Endometrial microvascular endothelial cells (primary cell): ENCODE data around the gene TMOD3. TPM values are rescaled to one million over a fixed set of nuclear protein-coding genes. Genes with fewer than 3 reads are reported as not detected.

Experiments
- in situ Hi-C: cut with HindIII; loops from 2 replicates; pipeline ENCODE4 v1.10.0; 2017; ENCODE audit warnings: low sequenced_read_pairs, low pct_unique_long_range_greater_than_20kb; ENCODE audit errors: inconsistent ontology term
- total RNA-seq: library from RNA; depleted of rRNA; stranded (reverse); fragments of >200 nt; gene quantifications from one replicate; pipeline ENCODE4 v1.2.3, GENCODE V29; 2015; ENCODE audit errors: inconsistent ontology term

Gene TMOD3
- total RNA-seq, 1 donor from 2014 or later: 46.7 TPM

DNA sequence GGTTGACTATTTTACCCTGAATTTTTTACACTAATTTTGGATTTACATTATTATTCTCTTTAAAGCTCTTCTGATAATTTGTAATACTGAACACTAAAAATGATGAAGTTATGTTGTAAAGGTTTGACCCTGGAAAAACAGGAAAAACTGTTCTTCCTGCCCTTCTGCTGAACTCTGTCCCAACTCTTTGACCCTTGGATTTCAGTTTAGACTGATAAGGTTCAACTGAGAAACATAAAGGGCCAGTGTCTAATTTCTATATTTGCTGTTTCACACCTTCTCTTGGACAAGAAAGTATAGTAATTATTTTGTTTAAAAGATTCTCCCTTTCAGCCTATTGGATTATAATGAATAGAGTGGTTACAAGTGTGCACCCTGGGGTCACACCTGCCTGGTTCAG lies 12.8 kb upstream of the TMOD3 start:
- in situ Hi-C loops: no loop called here

DNA sequence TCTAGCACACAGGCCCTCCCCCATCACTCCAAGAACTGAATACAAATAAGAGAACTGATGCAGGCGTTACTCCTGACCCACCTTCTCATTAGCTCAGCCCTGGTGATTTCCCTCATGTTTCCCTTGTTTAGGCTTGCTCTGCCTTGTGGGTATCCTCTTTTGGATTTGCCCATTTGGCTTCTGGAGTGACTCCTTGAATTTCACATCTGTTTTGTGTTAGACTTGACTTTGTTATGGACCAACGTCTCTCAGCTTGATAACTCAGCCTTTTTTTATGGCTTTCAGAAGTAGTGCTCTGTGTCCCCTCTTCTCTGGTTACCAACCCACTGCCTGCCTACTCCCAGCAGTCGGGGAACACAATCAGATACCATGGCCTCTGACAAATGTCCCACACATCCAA lies 11.3 kb upstream of the TMOD3 start:
- in situ Hi-C loops: no loop called here

DNA sequence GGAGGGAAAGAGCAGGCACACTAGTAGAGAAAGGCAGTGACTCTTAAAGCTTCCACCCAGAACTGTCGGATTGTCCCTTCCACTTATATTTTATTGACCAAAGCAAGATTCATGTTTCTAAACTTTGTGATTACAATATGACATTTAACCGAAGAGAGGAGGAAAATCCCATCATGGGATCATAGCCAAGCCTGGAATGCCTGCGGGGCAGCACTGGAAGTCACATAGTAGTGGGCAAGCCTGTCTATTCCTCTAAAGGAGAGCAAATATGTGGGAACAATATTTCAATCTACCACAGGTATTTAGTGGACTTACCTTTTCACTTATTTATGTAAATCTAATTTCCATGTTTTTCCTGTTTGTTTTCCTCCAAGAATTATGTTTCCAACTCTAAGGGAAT lies 3.8 kb upstream of the TMOD3 start:
- in situ Hi-C loops: no loop called here

DNA sequence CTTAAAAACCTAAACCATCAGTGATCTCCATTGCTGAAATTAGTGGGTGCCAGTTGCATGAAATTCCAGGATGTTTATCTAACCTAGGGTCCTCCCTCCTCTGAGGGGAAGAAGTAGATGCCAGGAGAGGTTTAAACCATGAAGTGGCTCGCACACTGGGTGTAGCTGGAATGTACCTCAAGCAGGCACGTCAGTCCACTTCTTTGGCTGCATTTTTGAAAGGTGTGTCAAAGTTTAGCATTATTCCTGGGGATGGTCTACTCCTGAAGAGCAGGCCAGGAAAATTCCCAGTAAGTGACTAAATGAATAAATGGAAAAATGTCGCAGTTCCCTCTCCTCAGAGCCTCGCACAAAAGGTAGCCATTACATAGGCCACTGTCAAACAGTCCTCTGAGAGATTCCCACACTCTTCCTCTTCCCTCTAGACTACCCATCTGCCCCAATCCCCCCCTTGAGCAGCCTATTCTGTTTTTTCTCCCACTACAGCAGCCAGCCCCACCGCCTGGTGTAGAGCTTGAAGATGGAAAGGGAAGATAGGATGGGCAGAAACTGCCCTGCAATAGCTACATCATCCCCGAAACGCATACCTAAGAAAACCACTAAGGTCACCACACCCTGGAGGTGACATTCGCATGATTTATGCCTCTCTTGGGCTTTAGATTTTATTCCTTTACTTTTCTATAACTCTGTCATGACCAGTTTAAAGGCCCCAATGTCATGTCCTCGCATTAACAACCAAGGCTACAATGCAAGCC lies 655 bp upstream of the TMOD3 start:
- in situ Hi-C loops: no loop called here

DNA sequence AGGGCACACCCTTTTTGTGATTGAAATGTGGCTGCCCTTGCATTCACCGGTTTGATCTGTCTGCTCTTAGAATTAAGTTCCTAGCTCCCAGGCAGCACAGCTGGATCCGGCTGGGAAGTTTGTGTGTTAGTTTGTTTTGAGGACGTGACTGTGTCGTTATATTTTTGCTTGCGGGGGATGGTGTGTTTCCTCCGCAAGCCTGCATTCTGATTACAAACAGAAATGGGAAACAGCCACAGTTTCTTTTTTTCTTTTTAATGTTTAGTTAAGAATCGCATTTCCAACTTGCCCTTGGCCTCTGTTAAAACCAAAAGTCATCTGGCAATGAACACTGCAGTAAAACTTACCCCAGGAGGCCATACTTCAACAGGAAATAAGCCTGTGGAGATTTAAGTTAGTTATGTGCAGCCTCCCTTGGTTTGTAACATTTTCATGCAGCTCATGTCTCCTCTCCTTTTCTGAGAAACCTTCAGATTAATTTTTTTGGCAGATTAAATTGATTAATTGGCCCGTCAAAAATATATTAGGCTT lies 888 bp downstream of the TMOD3 start:
- in situ Hi-C loops: no loop called here

DNA sequence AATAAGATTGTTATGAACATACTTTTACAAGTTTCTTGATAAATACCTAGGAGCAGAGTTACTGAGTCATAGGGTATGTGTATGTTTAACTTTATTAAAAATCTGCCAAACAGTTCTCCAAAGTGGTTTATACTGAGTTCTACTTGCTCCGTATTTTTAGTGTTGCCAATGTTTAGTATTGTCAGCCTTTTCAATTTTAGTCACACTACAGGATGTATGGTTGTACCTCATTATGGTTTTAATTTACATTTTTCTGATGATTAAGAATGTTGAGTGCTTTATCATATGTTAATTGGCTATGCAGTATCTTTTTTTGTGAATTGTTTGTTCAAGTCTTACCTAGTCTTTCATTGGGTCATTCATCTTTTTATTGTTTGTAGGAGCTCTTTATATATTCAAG lies 4.3 kb downstream of the TMOD3 start:
- in situ Hi-C loops: no loop called here

DNA sequence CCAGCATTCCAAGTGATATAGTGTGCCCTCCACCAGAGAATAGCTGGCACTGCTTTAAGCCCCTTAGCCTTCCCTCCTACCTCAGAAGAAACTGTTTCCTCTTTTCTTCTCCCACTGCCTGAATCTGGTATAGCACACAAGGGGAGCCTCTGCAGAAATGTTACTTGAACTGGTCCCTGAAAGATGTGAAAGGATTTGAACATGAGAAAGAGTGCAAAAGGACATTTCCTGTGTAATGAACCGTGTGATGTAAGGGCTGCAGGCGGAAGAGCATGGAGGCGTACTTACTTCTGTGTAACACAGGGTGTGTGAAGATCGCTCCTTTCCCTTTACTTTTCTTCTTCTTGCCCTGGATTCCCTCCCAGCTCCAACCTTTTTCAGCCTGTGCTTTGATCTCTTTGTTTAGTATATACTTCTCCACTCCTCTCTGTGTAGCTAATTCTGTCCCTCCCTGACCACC lies 8.4 kb downstream of the TMOD3 start:
- in situ Hi-C loops: no loop called here

DNA sequence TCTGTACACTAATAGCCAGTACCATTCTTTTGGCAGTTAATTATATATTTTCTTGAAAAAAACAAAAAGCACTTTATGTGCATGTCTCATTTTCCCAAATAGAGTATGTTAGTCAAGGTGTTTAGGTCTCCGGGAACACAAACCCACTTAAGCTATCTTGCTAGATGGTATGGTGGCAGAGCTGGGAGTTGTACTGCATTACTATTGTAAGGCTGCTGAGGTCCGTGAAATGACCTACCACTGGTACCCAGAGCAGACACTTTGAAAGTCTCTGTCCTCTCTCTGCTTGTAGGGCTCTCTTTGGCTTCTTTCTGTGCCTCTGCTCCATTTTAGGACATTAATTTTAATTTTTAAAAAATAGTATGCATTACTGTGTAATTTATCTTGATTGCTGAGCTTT lies 8.8 kb downstream of the TMOD3 start:
- in situ Hi-C loops: no loop called here

DNA sequence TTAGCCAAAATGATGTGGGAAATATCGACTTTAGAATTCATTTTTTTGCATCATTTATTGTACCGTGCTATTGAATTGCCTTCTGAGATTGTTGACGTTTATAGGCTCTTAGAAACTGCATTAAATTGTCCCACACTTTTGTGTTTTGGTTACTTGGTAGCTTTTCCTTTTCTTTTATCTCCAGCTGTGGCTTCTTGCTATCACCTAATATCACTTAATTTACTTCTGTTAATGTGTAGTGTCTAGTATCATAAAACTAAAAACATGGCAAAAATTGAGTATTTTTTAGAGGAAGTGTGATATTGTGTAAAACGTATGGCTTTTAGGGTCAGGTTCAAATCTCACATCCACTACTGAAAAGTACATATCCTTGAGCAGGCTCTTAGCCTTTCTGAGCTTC lies 11.2 kb downstream of the TMOD3 start:
- in situ Hi-C loops: no loop called here

DNA sequence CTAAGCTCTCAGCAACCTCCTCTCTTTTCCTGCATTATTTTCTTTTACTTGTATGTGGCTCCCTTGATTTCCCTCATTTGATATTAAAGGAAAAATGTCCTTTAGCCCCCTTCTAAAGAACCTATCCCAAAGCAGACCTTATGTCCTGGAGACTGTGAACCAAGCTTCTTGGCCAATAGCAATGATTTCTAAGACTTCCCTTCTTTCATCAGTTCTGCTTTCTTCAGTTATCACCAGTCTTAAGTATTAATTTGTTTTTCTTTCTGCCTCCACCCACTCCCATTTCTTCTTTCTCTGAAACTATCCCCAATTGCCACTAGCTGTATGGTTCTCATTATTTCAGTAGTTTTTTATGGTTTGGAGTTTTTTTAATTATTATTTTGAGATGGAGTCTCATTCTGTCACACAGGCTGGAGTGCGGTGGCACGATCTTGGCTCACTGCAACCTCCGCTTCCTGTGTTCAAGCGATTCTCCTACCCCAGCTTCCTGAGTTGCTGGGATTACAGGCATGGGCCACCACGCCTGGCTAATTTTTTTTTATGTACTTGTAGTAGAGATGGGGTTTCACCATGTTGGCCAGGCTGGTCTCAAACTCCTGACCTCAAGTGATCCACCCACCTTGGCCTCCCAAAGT lies 12.1 kb downstream of the TMOD3 start:
- in situ Hi-C loops: no loop called here

DNA sequence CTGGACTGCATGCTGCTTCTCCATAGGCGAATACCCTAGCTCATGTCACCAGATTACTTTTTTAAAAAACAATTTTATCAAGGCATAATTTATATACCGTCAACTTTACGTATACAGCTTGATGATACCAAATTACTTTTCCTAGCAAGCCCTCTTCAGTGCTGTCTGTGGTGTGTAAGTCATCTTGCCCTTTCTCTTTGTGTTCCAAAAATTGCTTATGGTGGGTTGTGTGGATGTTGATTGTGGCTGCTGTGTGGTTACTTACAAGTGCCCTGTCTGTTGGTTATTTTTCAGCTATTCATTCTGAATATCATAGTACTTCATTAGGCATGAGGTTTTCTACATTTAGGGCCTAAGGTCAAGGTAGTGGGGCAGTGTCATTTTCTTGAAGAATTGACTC lies 12.8 kb downstream of the TMOD3 start:
- in situ Hi-C loops: no loop called here

DNA sequence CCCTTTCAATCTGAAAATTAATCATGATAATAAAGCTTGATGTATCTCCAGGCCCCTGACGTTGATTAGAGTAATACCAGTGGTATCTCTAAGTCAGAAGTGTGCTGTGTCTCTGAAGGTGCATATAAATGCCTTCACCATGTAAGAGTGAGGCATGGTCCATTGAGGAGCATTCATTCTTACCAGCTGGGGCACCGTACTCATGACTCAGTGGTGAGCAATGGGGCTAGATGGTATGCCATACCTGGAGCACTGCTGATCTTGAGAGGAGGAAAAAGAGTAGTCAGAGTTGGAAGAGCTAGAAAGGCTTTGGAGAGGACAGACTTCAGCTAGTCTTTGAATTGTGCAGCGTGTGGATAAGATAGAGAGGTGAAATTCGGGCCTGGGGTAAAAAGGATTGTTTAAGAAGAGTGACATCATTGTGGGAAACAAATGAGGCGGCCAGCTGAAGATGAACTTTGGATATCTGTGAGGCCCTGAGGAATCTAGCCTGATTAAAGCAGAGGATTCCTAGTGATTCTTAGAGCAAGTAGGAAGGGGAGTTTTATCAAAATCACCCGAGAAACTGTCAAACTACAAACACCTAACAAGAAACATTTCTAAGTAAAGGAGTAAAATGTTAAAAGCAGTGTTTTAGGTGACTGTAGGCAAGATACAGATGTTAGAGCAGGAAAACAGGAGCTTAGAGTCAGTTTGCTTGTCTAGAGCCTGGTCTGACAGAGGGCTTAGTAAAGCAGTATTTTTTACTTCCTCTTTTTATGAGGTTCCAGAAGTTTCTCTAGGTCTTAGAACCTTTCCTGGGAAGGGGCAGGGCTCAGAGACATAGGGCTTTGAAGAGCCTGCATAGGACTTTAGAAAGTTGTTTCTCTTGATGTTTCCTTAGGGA lies 13.6 kb downstream of the TMOD3 start:
- in situ Hi-C loops: no loop called here

DNA sequence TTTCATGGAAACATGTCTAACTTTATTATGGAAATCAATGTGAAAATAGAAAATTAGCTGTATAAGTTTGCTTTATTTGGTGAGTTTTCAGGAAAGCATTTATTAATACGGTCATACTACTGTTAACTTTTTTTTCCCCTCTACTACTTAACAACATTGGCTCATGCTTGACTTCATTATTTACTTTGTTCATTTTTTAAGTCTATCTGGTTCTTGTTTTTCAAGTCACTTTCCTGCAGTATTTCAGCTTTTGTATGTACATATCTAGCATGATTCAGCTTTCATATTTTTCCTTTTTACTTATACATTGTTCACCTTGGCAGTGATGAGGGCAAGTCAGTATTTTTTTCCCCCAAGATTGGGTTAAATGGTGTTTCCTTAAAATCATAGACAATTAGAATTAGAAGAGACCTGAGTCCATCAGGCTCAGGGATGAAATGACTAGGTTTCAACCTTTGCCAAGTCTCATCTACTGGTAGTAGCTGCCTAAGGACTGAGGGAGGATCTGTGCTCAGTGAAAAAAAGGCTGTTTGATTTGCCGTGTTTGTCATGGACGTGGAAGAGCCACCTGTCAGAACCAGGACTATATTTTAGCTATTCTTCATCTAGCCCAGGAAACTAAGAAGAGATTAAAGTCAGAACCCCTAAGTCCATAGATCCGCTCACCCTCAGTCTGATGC lies 15.4 kb downstream of the TMOD3 start:
- in situ Hi-C loops: no loop called here

DNA sequence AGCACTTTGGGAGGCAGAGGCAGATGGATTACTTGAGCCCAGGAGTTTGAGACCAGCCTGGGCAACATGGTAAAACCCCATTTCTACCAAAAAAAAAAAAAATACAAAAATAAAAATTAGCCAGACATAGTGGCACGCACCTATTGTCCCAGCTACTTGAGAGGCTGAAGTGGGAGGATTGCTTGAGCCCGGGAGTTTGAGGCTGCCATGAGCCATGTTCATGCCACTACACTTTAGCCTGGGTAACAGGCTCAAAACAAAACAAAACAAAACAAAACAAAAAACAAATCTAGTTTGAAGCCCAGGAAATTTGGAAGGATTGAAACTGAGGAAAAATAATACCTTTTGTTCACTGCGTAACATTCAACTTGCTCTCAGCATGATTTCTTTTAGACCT lies 16.6 kb downstream of the TMOD3 start:
- in situ Hi-C loops: no loop called here

DNA sequence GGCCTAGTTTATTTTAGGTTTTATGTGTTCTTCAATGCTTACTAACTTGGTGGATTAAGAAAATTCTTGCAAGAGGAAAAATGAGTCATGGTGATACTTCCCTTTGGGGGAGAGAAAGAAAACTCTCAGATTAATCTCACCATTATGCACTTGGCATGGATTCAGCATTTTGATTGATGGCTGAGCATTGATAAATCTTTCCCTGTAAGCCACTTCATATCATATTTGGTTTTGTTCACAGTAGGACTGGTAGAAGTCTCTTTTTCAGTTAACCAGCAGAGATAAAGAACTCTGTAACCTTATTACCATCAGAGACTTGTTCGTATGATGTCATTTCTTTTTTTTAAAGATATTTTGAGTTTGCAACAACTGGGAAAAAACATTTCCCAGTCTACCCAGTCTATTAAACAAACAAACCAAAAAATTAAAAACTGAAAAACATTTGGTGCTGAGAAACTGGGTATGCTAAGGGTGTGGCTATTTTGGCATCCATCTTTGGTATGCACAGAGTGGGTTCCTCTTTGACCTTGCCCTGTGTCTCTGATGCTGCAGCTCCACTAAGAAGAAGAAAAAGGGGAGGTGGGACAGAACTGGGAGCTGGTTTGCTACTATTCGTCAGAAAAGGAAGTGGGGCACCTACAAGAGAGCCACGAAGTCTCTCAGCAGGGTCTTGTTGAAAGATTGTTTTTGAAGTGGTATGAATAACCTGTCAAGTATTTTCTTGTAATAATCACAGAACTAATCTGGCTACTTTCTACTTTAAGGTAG lies 17.2 kb downstream of the TMOD3 start:
- in situ Hi-C loops: no loop called here

DNA sequence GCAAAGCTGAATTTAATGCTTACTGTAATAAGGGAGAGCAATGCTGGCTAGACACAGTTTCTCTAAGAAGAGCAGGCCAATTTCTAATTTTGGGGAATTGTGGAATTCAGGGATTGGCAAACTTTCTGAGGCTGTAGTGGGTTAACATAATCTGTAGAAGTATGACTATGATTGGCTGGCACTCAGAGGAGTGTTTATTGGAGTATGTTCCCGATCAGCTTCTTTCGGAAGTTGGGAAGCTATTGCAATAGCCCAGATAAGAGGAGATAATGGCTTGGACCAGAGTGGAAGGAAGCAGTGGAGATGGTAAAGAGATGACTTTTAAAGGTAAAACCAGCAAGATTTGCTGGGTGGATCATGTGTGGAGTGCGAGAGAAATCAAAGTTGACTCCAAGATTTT lies 19.4 kb downstream of the TMOD3 start:
- in situ Hi-C loops: no loop called here

DNA sequence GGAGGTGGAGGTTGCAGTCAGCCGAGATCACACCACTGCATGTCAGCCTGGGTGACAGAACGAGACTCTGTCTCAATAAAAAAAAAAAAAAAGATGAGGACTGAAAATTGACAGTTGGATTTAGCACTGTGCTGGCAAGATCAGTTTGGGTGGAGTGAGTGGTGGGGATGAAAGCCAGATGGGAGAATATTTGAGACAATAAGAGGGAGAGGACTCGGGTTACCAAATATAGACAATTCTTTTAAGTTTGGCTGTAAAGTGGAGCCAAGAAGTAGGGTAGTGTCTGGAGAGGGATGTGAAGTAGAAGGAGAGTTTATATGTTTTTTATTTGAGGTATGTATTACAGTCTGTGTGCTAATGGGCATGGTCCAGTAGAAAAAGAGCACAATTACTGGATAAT lies 20.4 kb downstream of the TMOD3 start:
- in situ Hi-C loops: no loop called here

DNA sequence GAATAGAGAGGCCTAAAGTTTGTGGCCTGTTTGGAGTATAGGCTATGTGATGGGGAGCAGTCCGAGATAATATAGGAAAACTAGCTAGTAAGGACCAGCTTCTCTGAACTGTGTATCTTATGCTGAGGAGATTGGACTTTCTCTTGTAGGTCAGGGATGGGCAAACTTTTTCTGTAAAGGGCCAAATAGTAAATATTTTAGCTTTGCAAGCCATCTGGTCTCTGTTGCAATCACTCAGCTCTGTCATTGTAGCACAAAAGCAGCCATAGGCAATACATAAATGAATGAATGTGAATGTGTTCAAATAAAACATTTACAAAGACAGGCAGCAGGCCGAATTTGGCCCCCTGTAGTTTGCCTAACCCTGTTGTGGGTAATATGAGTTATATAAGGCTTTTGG lies 24.5 kb downstream of the TMOD3 start:
- in situ Hi-C loops: no loop called here
